ENCODE results near the gene LHX2. TPM values are rescaled to one million over a fixed set of nuclear protein-coding genes. Genes with fewer than 3 reads are reported as not detected.
"Not testable (repeated sequence)": the region's sequence is repeated elsewhere in the genome, so short reads cannot be mapped to it uniquely, and the experiment has no call there.

LHX2 gene
- total RNA-seq, 1 donor from 2014 or later: 0.20 TPM

GRCh38 chr9:123982535-123982934, 29.0 kb upstream of the LHX2 start:
- Mint-ChIP-seq H3K27me3 (ENCODE audit: low read depth) (peaks cover 72% of the 10 kb centered on the region), H3K27ac (ENCODE audit: unreplicated experiment) (no peak overlapping the region)

GRCh38 chr9:123983047-123983446, 28.5 kb upstream of the LHX2 start:
- Mint-ChIP-seq H3K4me3 (ENCODE audit: unreplicated experiment) (no peak overlapping the region), H3K27me3 (ENCODE audit: low read depth) (peaks cover 76% of the 10 kb centered on the region), H3K36me3 (ENCODE audit: low read depth) (no peaks in the 10 kb centered on the region), H3K4me1 (ENCODE audit: low read depth) (no peaks in the 10 kb centered on the region), H3K27ac (ENCODE audit: unreplicated experiment) (no peak overlapping the region), H3K9me3 (ENCODE audit: low read depth) (no peaks in the 10 kb centered on the region)
- no peak for DNase-seq (ENCODE audit: low spot score)
- TF ChIP-seq, protein P1, sequence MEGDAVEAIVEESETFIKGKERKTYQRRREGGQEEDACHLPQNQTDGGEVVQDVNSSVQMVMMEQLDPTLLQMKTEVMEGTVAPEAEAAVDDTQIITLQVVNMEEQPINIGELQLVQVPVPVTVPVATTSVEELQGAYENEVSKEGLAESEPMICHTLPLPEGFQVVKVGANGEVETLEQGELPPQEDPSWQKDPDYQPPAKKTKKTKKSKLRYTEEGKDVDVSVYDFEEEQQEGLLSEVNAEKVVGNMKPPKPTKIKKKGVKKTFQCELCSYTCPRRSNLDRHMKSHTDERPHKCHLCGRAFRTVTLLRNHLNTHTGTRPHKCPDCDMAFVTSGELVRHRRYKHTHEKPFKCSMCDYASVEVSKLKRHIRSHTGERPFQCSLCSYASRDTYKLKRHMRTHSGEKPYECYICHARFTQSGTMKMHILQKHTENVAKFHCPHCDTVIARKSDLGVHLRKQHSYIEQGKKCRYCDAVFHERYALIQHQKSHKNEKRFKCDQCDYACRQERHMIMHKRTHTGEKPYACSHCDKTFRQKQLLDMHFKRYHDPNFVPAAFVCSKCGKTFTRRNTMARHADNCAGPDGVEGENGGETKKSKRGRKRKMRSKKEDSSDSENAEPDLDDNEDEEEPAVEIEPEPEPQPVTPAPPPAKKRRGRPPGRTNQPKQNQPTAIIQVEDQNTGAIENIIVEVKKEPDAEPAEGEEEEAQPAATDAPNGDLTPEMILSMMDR (IDR thresholded peaks at IDR 0.05): no peak

More at GRCh38 chr9:123982535-123982934, 29.0 kb upstream of the LHX2 start:
- DNase-seq (ENCODE audit: low spot score): no peak
- Mint-ChIP-seq H3K9me3 (ENCODE audit: low read depth) (no peaks in the 10 kb centered on the region), H3K4me1 (ENCODE audit: low read depth) (no peaks in the 10 kb centered on the region), H3K36me3 (ENCODE audit: low read depth) (no peaks in the 10 kb centered on the region), H3K4me3 (ENCODE audit: unreplicated experiment) (no peak overlapping the region)
- TF ChIP-seq, protein P1 (IDR thresholded peaks at IDR 0.05): no peak

DNA sequence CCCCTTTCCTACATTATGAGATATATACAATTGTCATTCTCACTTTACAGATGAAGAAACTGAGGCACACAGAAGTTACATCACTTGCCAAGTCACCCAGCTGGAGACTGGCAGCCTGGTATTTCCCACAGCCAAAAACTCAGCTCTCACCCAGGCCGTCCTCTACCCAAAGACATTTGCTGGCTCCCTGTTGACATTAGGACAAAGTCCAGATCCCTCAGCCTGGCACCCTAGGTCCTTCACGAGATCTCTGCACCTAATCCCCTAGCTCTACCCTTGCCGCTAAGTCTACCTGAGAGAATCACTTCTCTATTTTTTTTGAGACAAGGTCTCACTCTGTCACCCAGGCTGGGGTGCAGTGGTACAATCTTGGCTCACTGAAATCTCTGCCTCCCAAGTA, 26.8 kb upstream of the LHX2 start:
- Mint-ChIP-seq H3K9me3 (ENCODE audit: low read depth) (no peaks in the 10 kb centered on the region), H3K27ac (ENCODE audit: unreplicated experiment) (no peak overlapping the region), H3K27me3 (ENCODE audit: low read depth) (peaks cover 75% of the 10 kb centered on the region), H3K4me3 (ENCODE audit: unreplicated experiment) (no peak overlapping the region), H3K36me3 (ENCODE audit: low read depth) (no peaks in the 10 kb centered on the region), H3K4me1 (ENCODE audit: low read depth) (no peaks in the 10 kb centered on the region)
- DNase-seq (ENCODE audit: low spot score): no peak
- TF ChIP-seq, protein P1 (IDR thresholded peaks at IDR 0.05): no peak

GRCh38 chr9:123985869-123986268, 25.7 kb upstream of the LHX2 start:
- Mint-ChIP-seq H3K27ac (ENCODE audit: unreplicated experiment) (no peak overlapping the region), H3K9me3 (ENCODE audit: low read depth) (no peaks in the 10 kb centered on the region), H3K4me1 (ENCODE audit: low read depth) (no peaks in the 10 kb centered on the region), H3K36me3 (ENCODE audit: low read depth) (no peaks in the 10 kb centered on the region), H3K27me3 (ENCODE audit: low read depth) (peaks cover 73% of the 10 kb centered on the region), H3K4me3 (ENCODE audit: unreplicated experiment) (no peak overlapping the region)
- DNase-seq (ENCODE audit: low spot score): no peak
- TF ChIP-seq, protein P1 (IDR thresholded peaks at IDR 0.05): no peak

DNA sequence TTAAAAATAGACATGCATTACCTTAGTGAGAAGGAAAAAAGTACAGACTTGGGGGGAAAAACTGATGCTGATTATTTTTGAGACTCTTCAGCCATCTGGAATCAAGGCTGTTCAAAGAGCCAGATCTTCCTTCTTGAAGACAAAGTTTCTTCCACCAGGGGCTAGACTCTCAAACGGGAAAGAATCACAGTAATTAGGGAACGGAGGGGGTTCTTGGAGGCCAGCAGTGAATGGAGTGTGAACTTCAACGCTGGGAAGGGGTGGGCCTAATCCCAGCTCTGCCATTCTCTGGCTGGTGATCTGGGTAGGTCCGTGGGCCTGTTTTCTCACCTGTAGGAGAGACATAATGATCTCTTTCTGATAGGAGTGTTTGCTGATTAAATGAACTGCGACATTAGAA, 21.1 kb upstream of the LHX2 start:
- H3K4me1 Mint-ChIP-seq (ENCODE audit: low read depth): no peaks in the 10 kb centered on the region
- no peaks in the 10 kb centered on the region for H3K9me3 Mint-ChIP-seq (ENCODE audit: low read depth)
- H3K27ac Mint-ChIP-seq (ENCODE audit: unreplicated experiment): no peak overlapping the region
- TF ChIP-seq, protein P1 (IDR thresholded peaks at IDR 0.05): no peak
- DNase-seq (ENCODE audit: low spot score): no peak
- peaks cover 60% of the 10 kb centered on the region for H3K27me3 Mint-ChIP-seq (ENCODE audit: low read depth)
- no peak overlapping the region for H3K4me3 Mint-ChIP-seq (ENCODE audit: unreplicated experiment)
- peaks cover 1% of the 10 kb centered on the region for H3K36me3 Mint-ChIP-seq (ENCODE audit: low read depth)

GRCh38 chr9:123992679-123993078, 18.9 kb upstream of the LHX2 start:
- not testable (repeated sequence) for DNase-seq (ENCODE audit: low spot score); H3K4me3 Mint-ChIP-seq (ENCODE audit: unreplicated experiment); H3K36me3 Mint-ChIP-seq (ENCODE audit: low read depth); H3K4me1 Mint-ChIP-seq (ENCODE audit: low read depth); H3K27ac Mint-ChIP-seq (ENCODE audit: unreplicated experiment); H3K9me3 Mint-ChIP-seq (ENCODE audit: low read depth)
- H3K27me3 Mint-ChIP-seq (ENCODE audit: low read depth): peaks cover 64% of the 10 kb centered on the region
